NT2/D1 (cell line): ENCODE data around the gene WDFY4.

Experiments
- SUZ12 ChIP-seq: IDR thresholded peaks from 2 replicates; pipeline ENCODE4 v1.6.1; 2011; ENCODE audit not compliant: insufficient read length, insufficient read depth; ENCODE audit errors: extremely low read depth
- YY1 ChIP-seq: IDR thresholded peaks from 2 replicates; pipeline ENCODE4 v1.6.1; 2011; ENCODE audit not compliant: insufficient read length, insufficient read depth
- ZNF274 ChIP-seq: IDR thresholded peaks from 2 replicates; pipeline ENCODE4 v1.6.1; 2011; ENCODE audit warnings: mild to moderate bottlenecking, low read depth, low read length

DNA sequence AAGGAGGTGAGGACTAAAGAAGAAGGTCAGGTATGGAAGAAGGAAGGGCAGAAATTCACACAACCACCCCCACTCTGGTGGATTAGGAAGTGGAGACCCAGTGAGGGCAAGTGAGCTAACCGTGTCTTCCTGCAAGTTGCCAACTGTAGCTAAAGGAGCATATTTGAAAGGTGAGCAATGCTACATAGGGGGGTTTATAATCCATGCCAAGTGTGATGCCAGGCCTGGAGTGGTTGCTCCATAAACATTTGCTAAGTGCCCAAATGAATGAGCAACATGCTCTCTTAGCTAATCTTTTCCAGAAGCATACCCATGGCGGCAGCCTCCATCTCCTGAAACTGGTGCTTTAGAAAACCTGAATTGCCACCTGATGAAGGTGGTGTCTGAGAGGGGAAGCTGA, 133.4 kb downstream of the WDFY4 start:
- TF ChIP-seq ZNF274 (no peak), YY1 (no peak), SUZ12 (no peak)
